Prostate gland (tissue), 2 donors: Measurements from ENCODE around the gene PAK1IP1.
"Not testable (repeated sequence)": the region's sequence is repeated elsewhere in the genome, so short reads cannot be mapped to it uniquely, and the experiment has no call there.

Source experiments
- CTCF ChIP-seq, 4 experiments: fragments of 200-600 bp in 2 of 4; fragments of 450-650 bp in 2 of 4; sonication (generic) in 2 of 4; IDR thresholded peaks; 1 replicate in 3 of 4; 2 replicates in 1 of 4; pipeline ENCODE4 v1.5.1; 2016 to 2019; ENCODE audit warnings: antibody characterized with exemption in 4 of 4, mild to moderate bottlenecking in 2 of 4, moderate library complexity in 2 of 4
- POLR2AphosphoS5 ChIP-seq: sonication (generic); formaldehyde crosslinking; IDR thresholded peaks from one replicate; pipeline ENCODE4 v1.6.1; 2017; ENCODE audit warnings: antibody characterized with exemption

GRCh38 chr6:10751757-10752156, 57.0 kb downstream of the PAK1IP1 start:
- TF ChIP-seq CTCF (IDR thresholded peaks at IDR 0.05); POLR2AphosphoS5: not testable (repeated sequence)
